Osteocyte (in vitro differentiated cells): ENCODE results near the gene SYDE1. TPM values are rescaled to one million over a fixed set of nuclear protein-coding genes. Genes with fewer than 3 reads are reported as not detected.
A peak's percentile ranks its signal among the peaks of the same experiment; 100 is the strongest.

Experiments used
- DNase-seq: peaks from one replicate; pipeline ENCODE4 v3.0.0; 2021; ENCODE audit warnings: mixed read lengths; ENCODE audit not compliant: unreplicated experiment; ENCODE audit errors: extremely low spot score
- H3K27ac Mint-ChIP-seq: one replicate; pipeline ENCODE4 v1.8.0; 2021; ENCODE audit warnings: mild to moderate bottlenecking, mixed read lengths; ENCODE audit not compliant: unreplicated experiment
- H3K27me3 Mint-ChIP-seq: one replicate; pipeline ENCODE4 v1.8.0; 2021; ENCODE audit warnings: mixed read lengths; ENCODE audit not compliant: unreplicated experiment
- H3K36me3 Mint-ChIP-seq: one replicate; pipeline ENCODE4 v1.8.0; 2021; ENCODE audit warnings: mixed read lengths; ENCODE audit not compliant: unreplicated experiment
- H3K4me1 Mint-ChIP-seq: one replicate; pipeline ENCODE4 v1.8.0; 2021; ENCODE audit warnings: mixed read lengths; ENCODE audit not compliant: unreplicated experiment
- H3K4me3 Mint-ChIP-seq: one replicate; pipeline ENCODE4 v1.8.0; 2021; ENCODE audit warnings: mild to moderate bottlenecking, moderate library complexity, mixed read lengths; ENCODE audit not compliant: unreplicated experiment
- H3K9me3 Mint-ChIP-seq: one replicate; pipeline ENCODE4 v1.8.0; 2021; ENCODE audit warnings: mixed read lengths; ENCODE audit not compliant: unreplicated experiment
- total RNA-seq: library from RNA; stranded (reverse); gene quantifications from 2 replicates; pipeline ENCODE4 v1.2.1, GENCODE V29; 2021
- TF ChIP-seq, protein P1 (sequence below): fragments of 200-600 bp; sonication (generic); IDR thresholded peaks from 2 replicates; pipeline ENCODE4 v1.5.0; 2021; ENCODE audit warnings: antibody characterized with exemption, mild to moderate bottlenecking, moderate library complexity

SYDE1 gene
- total RNA-seq, 1 donor from 2014 or later, result 74.6 TPM

DNA sequence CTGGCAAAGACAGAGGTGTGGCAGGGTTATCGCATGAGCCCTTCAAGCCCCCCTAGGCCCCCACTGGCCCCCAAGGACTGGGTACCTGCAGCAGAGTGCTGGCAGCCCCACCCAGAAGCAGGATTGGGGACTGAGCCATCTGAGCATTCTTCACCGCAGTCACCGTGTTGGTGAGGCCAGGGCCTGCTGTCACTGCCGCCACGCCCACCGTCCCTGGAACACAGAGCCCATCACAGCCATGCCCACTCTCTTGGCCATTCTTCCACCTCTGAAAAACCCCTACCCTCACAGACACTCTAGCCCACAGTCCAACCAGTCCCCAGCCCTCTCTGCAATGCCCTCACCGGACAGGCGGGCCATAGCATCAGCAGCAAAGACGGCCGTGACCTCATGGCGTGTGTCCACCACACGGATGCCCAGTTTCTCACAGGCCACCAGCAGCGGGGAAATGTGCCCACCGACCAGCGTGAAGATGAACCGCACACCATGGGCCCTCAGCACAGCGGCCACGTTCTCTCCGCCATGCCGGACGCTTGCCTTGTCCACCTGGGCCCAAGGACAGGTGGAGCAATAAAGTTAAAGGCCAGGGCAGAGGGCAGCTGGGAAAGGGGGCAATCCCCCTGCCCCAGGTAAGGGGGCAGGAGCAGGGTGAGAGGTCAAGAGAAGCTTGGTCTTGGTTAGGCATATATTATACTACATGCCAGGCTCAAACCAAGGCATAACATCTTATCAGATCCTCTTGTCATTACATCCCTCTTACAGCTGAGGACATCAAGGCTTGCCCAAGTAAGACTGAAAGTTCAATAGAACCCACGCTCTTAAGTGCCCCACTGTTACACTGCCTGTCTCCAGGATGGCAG lies 16.1 kb downstream of the SYDE1 start:
- Mint-ChIP-seq H3K36me3 (peaks cover 29% of the 10 kb centered on the region), H3K9me3 (no peaks in the 10 kb centered on the region), H3K27ac (no peak overlapping the region), H3K4me3 (peak overlapping the region; percentile 99), H3K27me3 (no peaks in the 10 kb centered on the region), H3K4me1 (peaks cover 21% of the 10 kb centered on the region)
- TF ChIP-seq, protein P1, sequence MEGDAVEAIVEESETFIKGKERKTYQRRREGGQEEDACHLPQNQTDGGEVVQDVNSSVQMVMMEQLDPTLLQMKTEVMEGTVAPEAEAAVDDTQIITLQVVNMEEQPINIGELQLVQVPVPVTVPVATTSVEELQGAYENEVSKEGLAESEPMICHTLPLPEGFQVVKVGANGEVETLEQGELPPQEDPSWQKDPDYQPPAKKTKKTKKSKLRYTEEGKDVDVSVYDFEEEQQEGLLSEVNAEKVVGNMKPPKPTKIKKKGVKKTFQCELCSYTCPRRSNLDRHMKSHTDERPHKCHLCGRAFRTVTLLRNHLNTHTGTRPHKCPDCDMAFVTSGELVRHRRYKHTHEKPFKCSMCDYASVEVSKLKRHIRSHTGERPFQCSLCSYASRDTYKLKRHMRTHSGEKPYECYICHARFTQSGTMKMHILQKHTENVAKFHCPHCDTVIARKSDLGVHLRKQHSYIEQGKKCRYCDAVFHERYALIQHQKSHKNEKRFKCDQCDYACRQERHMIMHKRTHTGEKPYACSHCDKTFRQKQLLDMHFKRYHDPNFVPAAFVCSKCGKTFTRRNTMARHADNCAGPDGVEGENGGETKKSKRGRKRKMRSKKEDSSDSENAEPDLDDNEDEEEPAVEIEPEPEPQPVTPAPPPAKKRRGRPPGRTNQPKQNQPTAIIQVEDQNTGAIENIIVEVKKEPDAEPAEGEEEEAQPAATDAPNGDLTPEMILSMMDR, result no peak
- no peak for DNase-seq

DNA sequence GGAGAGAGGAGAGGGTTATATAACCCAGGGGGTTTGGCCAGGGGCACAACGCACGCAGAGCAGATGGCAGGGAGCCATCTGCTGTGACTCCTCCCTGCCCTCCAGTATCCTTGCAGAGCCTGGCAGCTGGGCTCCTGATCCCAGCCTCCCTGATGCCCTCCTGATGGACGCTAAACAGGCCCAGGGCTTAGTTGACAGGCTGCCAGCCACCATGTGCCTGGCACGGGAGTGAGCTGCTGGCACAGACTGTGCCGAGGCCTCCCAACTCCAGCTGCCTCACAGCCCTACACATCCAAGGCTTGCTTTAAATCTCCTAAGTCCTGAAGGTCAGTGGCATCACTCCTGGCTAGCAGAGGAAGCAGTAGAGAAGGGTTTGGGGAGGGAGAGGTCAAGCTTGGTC lies 16.7 kb downstream of the SYDE1 start:
- peaks cover 24% of the 10 kb centered on the region for H3K36me3 Mint-ChIP-seq
- peak overlapping the region; percentile 99 for H3K4me3 Mint-ChIP-seq
- TF ChIP-seq, protein P1, result no peak
- H3K27ac Mint-ChIP-seq, result peak overlapping the region; percentile 91
- H3K9me3 Mint-ChIP-seq, result no peaks in the 10 kb centered on the region
- peaks cover 19% of the 10 kb centered on the region for H3K4me1 Mint-ChIP-seq
- H3K27me3 Mint-ChIP-seq, result no peaks in the 10 kb centered on the region
- DNase-seq, result no peak

DNA sequence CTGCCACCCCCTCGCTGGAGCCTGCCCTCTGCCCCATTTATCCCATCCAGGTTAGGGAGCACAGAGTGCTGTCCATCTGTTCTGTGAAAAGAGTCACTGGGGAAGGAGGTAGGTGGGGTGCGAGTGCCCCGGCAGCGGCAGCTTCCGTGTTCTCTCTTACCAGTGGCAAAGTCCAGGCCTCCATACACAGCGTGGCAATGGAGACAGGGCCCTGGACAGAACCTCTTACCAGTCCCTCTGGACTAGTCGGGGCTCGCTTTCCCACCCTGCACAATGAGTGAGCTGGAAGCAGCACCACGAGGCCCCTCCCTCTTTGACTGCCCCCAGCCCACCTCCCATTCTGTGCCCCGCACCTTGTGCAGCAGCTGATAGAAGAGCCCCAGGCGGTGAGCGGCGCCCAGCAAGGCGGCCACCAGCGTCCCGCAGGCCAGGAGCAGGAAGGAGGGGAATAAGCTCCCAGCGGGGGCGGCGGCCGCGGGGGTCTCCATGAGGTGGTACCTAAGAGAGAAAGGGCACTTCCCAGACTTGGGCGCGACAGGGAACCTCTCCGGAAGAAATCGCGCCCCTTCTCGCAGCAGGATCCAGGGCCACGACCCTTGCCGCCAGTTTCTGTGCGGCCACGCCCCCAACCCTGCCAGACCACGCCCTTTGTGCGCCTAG lies 17.5 kb downstream of the SYDE1 start:
- peaks cover 19% of the 10 kb centered on the region for H3K36me3 Mint-ChIP-seq
- peak overlapping the region; percentile 91 for H3K27ac Mint-ChIP-seq
- no peaks in the 10 kb centered on the region for H3K27me3 Mint-ChIP-seq
- H3K9me3 Mint-ChIP-seq, result no peaks in the 10 kb centered on the region
- H3K4me3 Mint-ChIP-seq, result peak overlapping the region; percentile 99
- H3K4me1 Mint-ChIP-seq, result peaks cover 19% of the 10 kb centered on the region
- TF ChIP-seq, protein P1, result no peak
- no peak for DNase-seq

DNA sequence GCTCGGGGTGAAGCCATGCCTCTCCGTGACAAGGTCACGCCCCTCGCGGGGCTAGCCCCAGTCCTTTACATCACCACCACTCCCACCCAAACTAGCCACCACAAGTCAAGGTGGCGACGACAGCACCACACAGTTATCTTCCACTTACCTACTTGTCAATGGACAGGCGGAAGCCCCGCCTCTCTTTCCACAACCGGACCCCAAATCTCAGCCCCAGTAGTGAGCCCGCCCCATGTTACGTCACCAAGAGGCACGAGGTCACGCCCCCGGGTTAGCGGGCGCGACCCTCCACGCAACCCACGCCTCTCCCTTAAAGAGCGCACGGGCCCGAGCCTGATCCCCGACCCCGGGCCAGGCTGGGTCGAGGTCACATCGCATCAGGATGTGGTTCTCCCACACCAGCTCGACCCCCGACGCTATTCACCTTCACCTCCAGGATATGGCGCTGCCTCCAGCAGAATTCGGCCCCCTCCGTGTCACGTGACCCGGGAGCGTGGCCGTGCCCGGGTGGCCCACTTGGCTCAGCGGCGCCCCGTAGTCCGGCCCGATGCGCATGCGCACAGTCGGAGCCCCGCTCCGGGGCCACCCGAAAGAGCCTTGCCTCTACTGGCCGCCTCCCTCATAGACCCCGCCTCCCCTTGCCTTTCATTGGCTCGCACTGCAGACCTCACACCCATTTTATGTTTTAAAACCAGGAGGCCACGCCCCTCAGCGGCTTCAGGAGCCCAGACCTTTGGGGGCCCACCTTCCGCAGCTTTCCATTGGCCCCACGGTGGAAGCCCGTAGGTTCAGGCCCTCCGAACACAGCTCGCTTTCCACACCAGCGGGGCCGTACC lies 18.2 kb downstream of the SYDE1 start:
- peaks cover 14% of the 10 kb centered on the region for H3K36me3 Mint-ChIP-seq
- peak overlapping the region; percentile 91 for H3K27ac Mint-ChIP-seq
- H3K9me3 Mint-ChIP-seq, result no peaks in the 10 kb centered on the region
- DNase-seq, result peak; percentile 99
- TF ChIP-seq, protein P1, result no peak
- no peaks in the 10 kb centered on the region for H3K27me3 Mint-ChIP-seq
- peaks cover 19% of the 10 kb centered on the region for H3K4me1 Mint-ChIP-seq
- H3K4me3 Mint-ChIP-seq, result peak overlapping the region; percentile 99
